ENCODE data around the gene BARX1. TPM values are rescaled to one million over a fixed set of nuclear protein-coding genes. Genes with fewer than 3 reads are reported as not detected.

BARX1 gene
- total and polyA plus RNA-seq, 9 of the 15 experiments (the other 6 are each of a cell fraction or from before 2014, with no cell fraction given), result 0.11 to 0.14 TPM; not detected in 7

DNA sequence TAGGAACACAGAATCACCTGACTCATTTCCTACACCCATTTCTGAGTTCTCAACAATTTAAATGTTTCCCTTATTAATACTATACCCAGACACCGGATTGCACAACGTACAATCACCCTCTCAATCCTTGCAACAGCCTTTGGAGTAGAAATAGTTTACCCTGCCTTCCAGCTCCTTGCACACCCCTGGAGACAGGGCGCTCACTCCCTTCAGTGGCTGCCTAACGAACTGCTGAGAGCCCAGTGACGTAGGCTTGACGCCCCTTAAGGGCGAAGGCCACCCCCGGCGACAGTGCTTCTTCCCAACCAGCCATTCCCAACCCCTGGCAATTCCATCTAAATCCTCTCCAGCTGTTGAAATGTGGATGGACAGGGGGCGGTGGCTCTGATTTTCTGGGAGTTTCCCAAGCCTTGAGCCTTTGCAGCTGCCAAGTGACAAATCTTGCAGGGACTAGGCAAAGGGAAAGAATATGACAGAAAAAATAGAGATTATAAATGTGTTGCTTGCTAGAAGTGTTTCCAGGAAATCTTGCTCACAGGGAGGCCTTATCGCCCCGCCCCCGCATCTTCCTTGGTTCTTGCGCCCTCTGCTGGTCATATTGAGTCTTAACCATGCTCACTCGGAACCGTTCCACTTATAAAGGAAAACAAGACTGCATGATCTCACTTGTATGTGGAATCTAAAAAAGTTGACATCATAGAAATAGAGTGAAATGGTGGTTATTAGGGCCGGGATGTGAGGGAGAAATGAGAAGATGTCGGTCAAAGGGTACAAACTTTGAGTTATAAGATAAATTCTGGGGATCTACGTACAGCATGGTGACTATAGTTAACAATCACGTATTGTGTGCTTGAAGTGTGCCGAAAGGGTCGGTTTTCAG, 7.6 kb upstream of the BARX1 start (continued):
- TF ChIP-seq ZNF696 (CRISPR knock-in tag; conservative IDR thresholded peaks at IDR 0.05) (no peak), TRIM24 (IDR thresholded peaks at IDR 0.05) (no peak), ESRRB (CRISPR knock-in tag; IDR thresholded peaks at IDR 0.05; ENCODE audit: borderline replicate concordance) (no peak), CBX2 (IDR thresholded peaks at IDR 0.05; ENCODE audit: insufficient read depth, low read length, poor library complexity, severe bottlenecking) (no peak), LARP7 (IDR thresholded peaks at IDR 0.05) (no peak), NBN (IDR thresholded peaks at IDR 0.05; ENCODE audit: low read depth) (no peak), MAZ (CRISPR knock-in tag; conservative IDR thresholded peaks at IDR 0.05 in 1 of 2, IDR thresholded peaks at IDR 0.05 in 1 of 2) (peak in 1 of 2 experiments; percentile 72; a peak in 2 of 4 replicates), NCOA6 (IDR thresholded peaks at IDR 0.05) (no peak), PHF20 (IDR thresholded peaks at IDR 0.05; ENCODE audit: partially characterized antibody) (no peak)
- TF ChIP-seq, protein P1, sequence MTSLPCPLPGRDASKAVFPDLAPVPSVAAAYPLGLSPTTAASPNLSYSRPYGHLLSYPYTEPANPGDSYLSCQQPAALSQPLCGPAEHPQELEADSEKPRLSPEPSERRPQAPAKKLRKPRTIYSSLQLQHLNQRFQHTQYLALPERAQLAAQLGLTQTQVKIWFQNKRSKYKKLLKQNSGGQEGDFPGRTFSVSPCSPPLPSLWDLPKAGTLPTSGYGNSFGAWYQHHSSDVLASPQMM (CRISPR knock-in tag; IDR thresholded peaks at IDR 0.05), result no peak
- TF ChIP-seq, protein P2, sequence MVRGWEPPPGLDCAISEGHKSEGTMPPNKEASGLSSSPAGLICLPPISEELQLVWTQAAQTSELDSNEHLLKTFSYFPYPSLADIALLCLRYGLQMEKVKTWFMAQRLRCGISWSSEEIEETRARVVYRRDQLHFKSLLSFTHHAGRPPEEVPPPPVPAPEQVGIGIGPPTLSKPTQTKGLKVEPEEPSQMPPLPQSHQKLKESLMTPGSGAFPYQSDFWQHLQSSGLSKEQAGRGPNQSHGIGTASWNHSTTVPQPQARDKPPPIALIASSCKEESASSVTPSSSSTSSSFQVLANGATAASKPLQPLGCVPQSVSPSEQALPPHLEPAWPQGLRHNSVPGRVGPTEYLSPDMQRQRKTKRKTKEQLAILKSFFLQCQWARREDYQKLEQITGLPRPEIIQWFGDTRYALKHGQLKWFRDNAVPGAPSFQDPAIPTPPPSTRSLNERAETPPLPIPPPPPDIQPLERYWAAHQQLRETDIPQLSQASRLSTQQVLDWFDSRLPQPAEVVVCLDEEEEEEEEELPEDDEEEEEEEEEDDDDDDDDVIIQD (CRISPR knock-in tag; IDR thresholded peaks at IDR 0.05), result no peak
- TF ChIP-seq, protein P3, sequence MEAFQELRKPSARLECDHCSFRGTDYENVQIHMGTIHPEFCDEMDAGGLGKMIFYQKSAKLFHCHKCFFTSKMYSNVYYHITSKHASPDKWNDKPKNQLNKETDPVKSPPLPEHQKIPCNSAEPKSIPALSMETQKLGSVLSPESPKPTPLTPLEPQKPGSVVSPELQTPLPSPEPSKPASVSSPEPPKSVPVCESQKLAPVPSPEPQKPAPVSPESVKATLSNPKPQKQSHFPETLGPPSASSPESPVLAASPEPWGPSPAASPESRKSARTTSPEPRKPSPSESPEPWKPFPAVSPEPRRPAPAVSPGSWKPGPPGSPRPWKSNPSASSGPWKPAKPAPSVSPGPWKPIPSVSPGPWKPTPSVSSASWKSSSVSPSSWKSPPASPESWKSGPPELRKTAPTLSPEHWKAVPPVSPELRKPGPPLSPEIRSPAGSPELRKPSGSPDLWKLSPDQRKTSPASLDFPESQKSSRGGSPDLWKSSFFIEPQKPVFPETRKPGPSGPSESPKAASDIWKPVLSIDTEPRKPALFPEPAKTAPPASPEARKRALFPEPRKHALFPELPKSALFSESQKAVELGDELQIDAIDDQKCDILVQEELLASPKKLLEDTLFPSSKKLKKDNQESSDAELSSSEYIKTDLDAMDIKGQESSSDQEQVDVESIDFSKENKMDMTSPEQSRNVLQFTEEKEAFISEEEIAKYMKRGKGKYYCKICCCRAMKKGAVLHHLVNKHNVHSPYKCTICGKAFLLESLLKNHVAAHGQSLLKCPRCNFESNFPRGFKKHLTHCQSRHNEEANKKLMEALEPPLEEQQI (IDR thresholded peaks at IDR 0.05), result no peak
- TF ChIP-seq, protein P4, sequence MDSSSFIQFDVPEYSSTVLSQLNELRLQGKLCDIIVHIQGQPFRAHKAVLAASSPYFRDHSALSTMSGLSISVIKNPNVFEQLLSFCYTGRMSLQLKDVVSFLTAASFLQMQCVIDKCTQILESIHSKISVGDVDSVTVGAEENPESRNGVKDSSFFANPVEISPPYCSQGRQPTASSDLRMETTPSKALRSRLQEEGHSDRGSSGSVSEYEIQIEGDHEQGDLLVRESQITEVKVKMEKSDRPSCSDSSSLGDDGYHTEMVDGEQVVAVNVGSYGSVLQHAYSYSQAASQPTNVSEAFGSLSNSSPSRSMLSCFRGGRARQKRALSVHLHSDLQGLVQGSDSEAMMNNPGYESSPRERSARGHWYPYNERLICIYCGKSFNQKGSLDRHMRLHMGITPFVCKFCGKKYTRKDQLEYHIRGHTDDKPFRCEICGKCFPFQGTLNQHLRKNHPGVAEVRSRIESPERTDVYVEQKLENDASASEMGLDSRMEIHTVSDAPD (CRISPR knock-in tag; IDR thresholded peaks at IDR 0.05), result no peak
- TF ChIP-seq, protein P5, sequence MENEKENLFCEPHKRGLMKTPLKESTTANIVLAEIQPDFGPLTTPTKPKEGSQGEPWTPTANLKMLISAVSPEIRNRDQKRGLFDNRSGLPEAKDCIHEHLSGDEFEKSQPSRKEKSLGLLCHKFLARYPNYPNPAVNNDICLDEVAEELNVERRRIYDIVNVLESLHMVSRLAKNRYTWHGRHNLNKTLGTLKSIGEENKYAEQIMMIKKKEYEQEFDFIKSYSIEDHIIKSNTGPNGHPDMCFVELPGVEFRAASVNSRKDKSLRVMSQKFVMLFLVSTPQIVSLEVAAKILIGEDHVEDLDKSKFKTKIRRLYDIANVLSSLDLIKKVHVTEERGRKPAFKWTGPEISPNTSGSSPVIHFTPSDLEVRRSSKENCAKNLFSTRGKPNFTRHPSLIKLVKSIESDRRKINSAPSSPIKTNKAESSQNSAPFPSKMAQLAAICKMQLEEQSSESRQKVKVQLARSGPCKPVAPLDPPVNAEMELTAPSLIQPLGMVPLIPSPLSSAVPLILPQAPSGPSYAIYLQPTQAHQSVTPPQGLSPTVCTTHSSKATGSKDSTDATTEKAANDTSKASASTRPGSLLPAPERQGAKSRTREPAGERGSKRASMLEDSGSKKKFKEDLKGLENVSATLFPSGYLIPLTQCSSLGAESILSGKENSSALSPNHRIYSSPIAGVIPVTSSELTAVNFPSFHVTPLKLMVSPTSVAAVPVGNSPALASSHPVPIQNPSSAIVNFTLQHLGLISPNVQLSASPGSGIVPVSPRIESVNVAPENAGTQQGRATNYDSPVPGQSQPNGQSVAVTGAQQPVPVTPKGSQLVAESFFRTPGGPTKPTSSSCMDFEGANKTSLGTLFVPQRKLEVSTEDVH (IDR thresholded peaks at IDR 0.05; ENCODE audit: low read depth, partially characterized antibody), result no peak
